ENCODE measurements around the gene ANKS3.

The ANKS3 gene

DNA sequence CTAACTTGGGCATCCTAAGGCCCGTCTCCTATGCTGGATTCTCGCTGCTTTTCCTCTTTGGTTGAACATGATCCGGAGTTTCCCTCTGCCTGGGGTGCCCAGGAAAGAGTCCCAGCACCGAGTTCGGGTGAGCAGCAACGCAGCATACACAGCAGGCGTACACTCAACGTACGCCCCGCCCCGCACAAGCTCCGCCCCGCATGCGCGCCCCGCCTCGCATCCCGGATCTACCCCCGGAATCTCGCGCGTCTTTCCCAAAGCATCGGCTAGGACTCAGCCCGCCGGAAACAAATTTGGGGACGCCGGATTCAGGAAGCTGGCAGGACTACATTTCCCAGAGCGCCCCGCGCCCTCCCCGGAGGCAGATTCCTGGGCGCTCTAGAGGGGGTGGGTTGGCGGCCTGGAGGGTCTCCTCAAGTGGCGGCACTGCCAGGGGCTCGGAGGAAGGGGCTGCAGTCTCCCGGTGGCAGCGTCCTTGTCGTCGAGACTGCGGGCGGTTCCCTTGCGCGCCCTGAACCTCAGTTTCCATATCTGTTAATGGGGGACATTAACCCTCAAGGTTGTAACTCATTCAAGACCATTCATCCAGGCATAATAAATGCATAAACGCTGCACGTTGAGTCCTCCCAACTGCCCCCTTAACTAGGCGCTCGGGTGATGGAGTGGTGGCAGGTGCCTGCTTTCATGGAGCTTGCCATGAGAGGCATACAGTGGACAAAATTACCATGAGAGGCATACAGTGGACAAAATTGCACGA lies 34.7 kb upstream of the ANKS3 start (continued):
- no peak for TF ChIP-seq ZNF670 (tag by site-specific recombination; IDR thresholded peaks at IDR 0.05; ENCODE audit: low read depth)
- TF ChIP-seq GLIS1 (tag by site-specific recombination; IDR thresholded peaks at IDR 0.05) = peak; percentile 9; the same call in 1 of the 2 replicates
- no peak for TF ChIP-seq ZNF560 (tag by site-specific recombination; IDR thresholded peaks at IDR 0.05; ENCODE audit: borderline replicate concordance)
- peak; percentile 91 for TF ChIP-seq SP3 (tag by site-specific recombination; IDR thresholded peaks at IDR 0.05)
- 0 out of 2 replicates have a peak, but pooled peaks have one; percentile 13 for TF ChIP-seq KLF1 (tag by site-specific recombination; IDR thresholded peaks at IDR 0.05)
- no peak for TF ChIP-seq ZNF621 (tag by site-specific recombination; IDR thresholded peaks at IDR 0.05)
- peak; percentile 82 for TF ChIP-seq ZBTB17 (tag by site-specific recombination; IDR thresholded peaks at IDR 0.05)
- TF ChIP-seq, protein P1, sequence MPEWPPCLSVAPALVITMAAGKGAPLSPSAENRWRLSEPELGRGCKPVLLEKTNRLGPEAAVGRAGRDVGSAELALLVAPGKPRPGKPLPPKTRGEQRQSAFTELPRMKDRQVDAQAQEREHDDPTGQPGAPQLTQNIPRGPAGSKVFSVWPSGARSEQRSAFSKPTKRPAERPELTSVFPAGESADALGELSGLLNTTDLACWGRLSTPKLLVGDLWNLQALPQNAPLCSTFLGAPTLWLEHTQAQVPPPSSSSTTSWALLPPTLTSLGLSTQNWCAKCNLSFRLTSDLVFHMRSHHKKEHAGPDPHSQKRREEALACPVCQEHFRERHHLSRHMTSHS (tag by site-specific recombination; IDR thresholded peaks at IDR 0.05) = no peak
- TF ChIP-seq, protein P2, sequence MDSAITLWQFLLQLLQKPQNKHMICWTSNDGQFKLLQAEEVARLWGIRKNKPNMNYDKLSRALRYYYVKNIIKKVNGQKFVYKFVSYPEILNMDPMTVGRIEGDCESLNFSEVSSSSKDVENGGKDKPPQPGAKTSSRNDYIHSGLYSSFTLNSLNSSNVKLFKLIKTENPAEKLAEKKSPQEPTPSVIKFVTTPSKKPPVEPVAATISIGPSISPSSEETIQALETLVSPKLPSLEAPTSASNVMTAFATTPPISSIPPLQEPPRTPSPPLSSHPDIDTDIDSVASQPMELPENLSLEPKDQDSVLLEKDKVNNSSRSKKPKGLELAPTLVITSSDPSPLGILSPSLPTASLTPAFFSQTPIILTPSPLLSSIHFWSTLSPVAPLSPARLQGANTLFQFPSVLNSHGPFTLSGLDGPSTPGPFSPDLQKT (IDR thresholded peaks at IDR 0.05; ENCODE audit: borderline replicate concordance, low read depth, low read length) = peak; percentile 52; the same call in 1 of the 2 replicates
- peak; percentile 43; the same call in 1 of the 2 replicates for TF ChIP-seq YY1 (tag by site-specific recombination; IDR thresholded peaks at IDR 0.05)
- TF ChIP-seq ZNF266 (tag by site-specific recombination; IDR thresholded peaks at IDR 0.05; ENCODE audit: low read depth) = no peak
- no peak for TF ChIP-seq HOXD13 (CRISPR knock-in tag; IDR thresholded peaks at IDR 0.05; ENCODE audit: borderline replicate concordance)
- TF ChIP-seq RBAK (tag by site-specific recombination; IDR thresholded peaks at IDR 0.05) = no peak
- TF ChIP-seq ZNF747 (tag by site-specific recombination; IDR thresholded peaks at IDR 0.05) = no peak
- TF ChIP-seq ZNF561 (tag by site-specific recombination; IDR thresholded peaks at IDR 0.05; ENCODE audit: borderline replicate concordance) = no peak
- peak; percentile 17; the same call in 1 of the 2 replicates for TF ChIP-seq ZFHX2 (tag by site-specific recombination; conservative IDR thresholded peaks at IDR 0.05)
- TF ChIP-seq ZNF426 (tag by site-specific recombination; IDR thresholded peaks at IDR 0.05) = no peak
- TF ChIP-seq ZNF76 (tag by site-specific recombination; IDR thresholded peaks at IDR 0.05; ENCODE audit: borderline replicate concordance, low read depth) = peak; percentile 93
- TF ChIP-seq ZNF311 (tag by site-specific recombination; IDR thresholded peaks at IDR 0.05; ENCODE audit: borderline replicate concordance) = no peak
- TF ChIP-seq SP2 (tag by site-specific recombination; IDR thresholded peaks at IDR 0.05) = peak; percentile 86
- TF ChIP-seq KLF16 (tag by site-specific recombination; IDR thresholded peaks at IDR 0.05) = 0 out of 2 replicates have a peak, but pooled peaks have one; percentile 32
- TF ChIP-seq ZNF202 (tag by site-specific recombination; IDR thresholded peaks at IDR 0.05; ENCODE audit: borderline replicate concordance) = no peak
- TF ChIP-seq, protein P3, sequence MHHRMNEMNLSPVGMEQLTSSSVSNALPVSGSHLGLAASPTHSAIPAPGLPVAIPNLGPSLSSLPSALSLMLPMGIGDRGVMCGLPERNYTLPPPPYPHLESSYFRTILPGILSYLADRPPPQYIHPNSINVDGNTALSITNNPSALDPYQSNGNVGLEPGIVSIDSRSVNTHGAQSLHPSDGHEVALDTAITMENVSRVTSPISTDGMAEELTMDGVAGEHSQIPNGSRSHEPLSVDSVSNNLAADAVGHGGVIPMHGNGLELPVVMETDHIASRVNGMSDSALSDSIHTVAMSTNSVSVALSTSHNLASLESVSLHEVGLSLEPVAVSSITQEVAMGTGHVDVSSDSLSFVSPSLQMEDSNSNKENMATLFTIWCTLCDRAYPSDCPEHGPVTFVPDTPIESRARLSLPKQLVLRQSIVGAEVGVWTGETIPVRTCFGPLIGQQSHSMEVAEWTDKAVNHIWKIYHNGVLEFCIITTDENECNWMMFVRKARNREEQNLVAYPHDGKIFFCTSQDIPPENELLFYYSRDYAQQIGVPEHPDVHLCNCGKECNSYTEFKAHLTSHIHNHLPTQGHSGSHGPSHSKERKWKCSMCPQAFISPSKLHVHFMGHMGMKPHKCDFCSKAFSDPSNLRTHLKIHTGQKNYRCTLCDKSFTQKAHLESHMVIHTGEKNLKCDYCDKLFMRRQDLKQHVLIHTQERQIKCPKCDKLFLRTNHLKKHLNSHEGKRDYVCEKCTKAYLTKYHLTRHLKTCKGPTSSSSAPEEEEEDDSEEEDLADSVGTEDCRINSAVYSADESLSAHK (tag by site-specific recombination; IDR thresholded peaks at IDR 0.05) = no peak
- TF ChIP-seq, protein P4, sequence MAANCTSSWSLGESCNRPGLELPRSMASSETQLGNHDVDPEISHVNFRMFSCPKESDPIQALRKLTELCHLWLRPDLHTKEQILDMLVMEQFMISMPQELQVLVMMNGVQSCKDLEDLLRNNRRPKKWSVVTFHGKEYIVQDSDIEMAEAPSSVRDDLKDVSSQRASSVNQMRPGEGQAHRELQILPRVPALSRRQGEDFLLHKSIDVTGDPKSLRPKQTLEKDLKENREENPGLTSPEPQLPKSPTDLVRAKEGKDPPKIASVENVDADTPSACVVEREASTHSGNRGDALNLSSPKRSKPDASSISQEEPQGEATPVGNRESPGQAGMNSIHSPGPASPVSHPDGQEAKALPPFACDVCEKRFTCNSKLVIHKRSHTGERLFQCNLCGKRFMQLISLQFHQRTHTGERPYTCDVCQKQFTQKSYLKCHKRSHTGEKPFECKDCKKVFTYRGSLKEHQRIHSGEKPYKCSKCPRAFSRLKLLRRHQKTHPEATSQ (tag by site-specific recombination; IDR thresholded peaks at IDR 0.05) = no peak
- TF ChIP-seq ZNF585B (tag by site-specific recombination; IDR thresholded peaks at IDR 0.05) = no peak
- TF ChIP-seq EGR2 (tag by site-specific recombination; IDR thresholded peaks at IDR 0.05; ENCODE audit: low read depth) = peak; percentile 37
- TF ChIP-seq, protein P5, sequence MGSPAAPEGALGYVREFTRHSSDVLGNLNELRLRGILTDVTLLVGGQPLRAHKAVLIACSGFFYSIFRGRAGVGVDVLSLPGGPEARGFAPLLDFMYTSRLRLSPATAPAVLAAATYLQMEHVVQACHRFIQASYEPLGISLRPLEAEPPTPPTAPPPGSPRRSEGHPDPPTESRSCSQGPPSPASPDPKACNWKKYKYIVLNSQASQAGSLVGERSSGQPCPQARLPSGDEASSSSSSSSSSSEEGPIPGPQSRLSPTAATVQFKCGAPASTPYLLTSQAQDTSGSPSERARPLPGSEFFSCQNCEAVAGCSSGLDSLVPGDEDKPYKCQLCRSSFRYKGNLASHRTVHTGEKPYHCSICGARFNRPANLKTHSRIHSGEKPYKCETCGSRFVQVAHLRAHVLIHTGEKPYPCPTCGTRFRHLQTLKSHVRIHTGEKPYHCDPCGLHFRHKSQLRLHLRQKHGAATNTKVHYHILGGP (tag by site-specific recombination; IDR thresholded peaks at IDR 0.05) = no peak
- TF ChIP-seq ZNF184 (tag by site-specific recombination; IDR thresholded peaks at IDR 0.05) = no peak
- no peak for TF ChIP-seq ZNF175 (tag by site-specific recombination; IDR thresholded peaks at IDR 0.05)
